ENCODE measurements around the gene FPR3. TPM values are rescaled to one million over a fixed set of nuclear protein-coding genes. Genes with fewer than 3 reads are reported as not detected.
A peak's percentile ranks its signal among the peaks of the same experiment; 100 is the strongest.
"Not testable (repeated sequence)": the region's sequence is repeated elsewhere in the genome, so short reads cannot be mapped to it uniquely, and the experiment has no call there.

Gene FPR3, protein sequence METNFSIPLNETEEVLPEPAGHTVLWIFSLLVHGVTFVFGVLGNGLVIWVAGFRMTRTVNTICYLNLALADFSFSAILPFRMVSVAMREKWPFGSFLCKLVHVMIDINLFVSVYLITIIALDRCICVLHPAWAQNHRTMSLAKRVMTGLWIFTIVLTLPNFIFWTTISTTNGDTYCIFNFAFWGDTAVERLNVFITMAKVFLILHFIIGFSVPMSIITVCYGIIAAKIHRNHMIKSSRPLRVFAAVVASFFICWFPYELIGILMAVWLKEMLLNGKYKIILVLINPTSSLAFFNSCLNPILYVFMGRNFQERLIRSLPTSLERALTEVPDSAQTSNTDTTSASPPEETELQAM
- under 1 TPM; 0.21 to 0.46 (median 0.23) TPM for polyA plus RNA-seq (ENCODE audit: insufficient read length in 3 of 3)
- long read RNA-seq, donor 1: 0 reads
- long read RNA-seq, donor 2, partial matches to known transcripts: 20 of 26 reads
- long read RNA-seq, donor 2, other reads (novel, unspliced or antisense): 6 of 26 reads
- long read RNA-seq, donor 3, partial matches to known transcripts: 9 of 9 reads
- long read RNA-seq, donor 3, other reads (novel, unspliced or antisense): 0 of 9 reads
- long read RNA-seq, donor 4: 0 reads
- long read RNA-seq, donor 5: 0 reads
- long read RNA-seq, donor 6, partial matches to known transcripts: 28 of 45 reads
- long read RNA-seq, donor 6, other reads (novel, unspliced or antisense): 17 of 45 reads
- long read RNA-seq, donor 7: 0 reads
- long read RNA-seq, donor 8: 0 reads
- long read RNA-seq, donor 9: 0 reads
- long read RNA-seq, donor 10, partial matches to known transcripts: 34 of 41 reads
- long read RNA-seq, donor 10, other reads (novel, unspliced or antisense): 7 of 41 reads
- long read RNA-seq, donor 11, partial matches to known transcripts: 24 of 44 reads
- long read RNA-seq, donor 11, other reads (novel, unspliced or antisense): 20 of 44 reads
- long read RNA-seq, donor 12: 0 reads
- long read RNA-seq, donor 13: 0 reads
- long read RNA-seq, donor 14, partial matches to known transcripts: 0 of 21 reads
- long read RNA-seq, donor 14, other reads (novel, unspliced or antisense): 21 of 21 reads
- long read RNA-seq, donor 15, partial matches to known transcripts: 77 of 85 reads
- long read RNA-seq, donor 15, other reads (novel, unspliced or antisense): 7 of 85 reads
- long read RNA-seq, donor 16: 0 reads

DNA sequence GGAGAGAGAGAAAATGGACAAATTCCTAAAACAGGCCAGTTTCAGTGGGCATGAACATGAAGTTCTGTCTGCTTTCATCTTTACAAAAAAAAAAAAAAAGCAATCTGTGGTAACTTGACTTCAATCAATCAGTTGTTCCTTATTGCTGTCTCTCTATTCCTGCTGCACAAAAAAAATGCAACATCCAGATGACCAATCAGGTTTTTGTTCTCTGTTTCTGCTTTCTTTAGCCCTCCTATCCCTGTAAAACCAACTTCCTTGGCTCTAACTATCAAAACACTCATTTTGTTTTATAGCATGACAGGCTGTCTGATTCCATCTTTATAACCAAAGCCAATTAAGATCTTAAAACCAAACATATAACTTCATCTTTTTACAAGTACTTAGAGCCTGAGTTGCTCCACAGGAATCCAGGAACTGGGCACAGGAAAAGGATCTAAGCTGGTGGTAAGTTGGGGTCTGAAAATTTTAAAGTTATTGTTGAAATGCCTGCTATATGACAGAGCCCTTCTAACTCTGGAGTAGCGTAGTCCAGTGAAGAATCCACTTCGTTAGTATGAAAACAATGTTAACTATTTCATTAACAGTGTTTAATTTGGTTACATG is at the start of gene FPR3:
Gene FPR3 (plus strand): TSS at position 273 of the 606 bp plus-strand sequence. CDS start 28,592 bp downstream, outside the sequence.
- DNase-seq: no peak

DNA sequence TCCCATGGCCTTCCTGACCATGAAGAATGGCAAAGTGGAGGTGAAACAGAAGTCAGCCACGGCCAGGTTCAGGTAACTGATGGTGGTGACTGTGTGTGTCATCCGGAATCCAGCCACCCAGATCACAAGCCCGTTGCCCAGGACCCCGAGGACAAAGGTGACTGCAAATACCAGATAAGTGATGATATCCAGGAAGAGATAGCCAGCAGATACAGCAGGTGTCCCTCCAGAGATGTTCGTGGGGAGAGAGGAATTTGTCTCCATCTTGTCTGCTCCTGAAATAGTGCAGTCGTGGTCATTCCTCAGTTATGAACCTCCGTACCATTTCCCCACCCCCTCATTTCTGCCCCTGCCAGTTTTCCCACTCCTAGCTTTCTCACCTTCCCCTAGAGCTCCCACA is 48.2 kb upstream of the FPR3 start:
- DNase-seq: no peak

DNA sequence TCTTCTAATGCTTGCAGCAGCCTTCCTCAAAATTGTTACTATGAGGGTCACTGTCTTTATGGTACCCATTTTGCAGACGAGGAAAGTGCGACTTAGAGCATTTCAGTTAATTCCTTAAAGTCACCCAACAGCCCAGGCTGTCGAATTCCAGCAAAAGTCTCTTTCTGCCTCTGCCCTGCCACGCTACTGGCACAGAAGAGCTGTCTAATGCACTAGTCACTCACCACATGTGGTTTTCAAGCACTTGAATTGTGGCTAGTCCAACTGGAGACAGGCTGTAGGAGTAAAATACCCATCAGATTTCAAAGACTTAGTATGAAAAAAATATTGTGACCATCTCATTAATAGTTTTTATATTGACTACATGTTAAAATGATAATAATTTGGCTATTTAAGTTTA is 45.0 kb upstream of the FPR3 start:
- no peak for DNase-seq

DNA sequence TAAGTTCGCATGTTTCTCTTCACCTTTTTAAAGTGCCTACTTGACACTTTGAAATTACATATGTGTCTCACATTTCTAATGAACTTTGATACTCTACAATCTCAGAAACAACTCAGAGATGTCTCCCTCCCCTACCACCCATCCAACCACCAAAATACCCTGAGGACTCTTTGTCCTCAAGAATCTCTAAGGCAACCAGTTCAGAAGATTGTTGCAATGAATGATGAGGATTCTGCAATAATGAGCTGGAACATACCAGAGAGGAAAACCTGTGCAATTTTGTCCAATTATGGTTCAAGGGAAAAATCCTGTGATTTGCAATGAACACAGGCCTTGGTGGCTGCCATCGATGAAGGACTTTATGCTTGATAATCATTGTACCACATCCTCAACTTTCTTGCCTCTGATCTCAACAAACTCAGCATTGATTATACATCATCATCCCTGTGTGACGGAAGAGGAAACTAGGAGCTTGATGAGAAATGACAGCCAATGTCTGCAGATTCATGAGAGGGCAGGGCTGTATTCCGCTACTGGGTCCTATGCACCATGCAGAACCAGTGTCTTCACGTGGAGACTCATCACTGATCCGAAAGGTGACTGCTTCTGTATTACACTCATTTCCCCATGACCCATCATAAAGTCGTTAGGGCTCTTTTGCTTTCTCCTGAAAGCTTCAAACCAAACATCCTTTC is 44.4 kb upstream of the FPR3 start:
- DNase-seq: no peak

DNA sequence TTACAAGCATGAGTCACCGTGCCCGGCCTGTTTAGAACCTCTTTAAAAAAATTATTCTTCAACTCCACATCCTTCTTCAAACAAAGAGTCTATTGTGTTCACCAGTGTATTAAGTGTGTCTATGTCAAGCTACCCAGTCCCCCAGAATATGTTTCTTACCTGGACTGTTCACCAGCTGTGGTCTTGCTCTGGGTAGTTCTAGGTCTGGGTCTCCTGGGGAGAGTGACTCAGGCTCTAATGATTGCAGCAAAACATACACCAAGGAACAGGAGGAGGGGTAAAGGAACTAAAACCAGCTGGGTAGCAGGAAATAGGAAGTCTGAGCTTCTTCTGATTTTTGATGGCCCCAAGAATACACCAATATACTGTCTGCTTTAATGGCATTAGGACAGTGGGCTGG is 43.3 kb upstream of the FPR3 start, which contains the start of gene FPR1:
Gene FPR1 (minus strand): TSS at position 224 of the 400 bp plus-strand sequence. CDS start 4,884 bp downstream, outside the sequence.
- DNase-seq: no peak

DNA sequence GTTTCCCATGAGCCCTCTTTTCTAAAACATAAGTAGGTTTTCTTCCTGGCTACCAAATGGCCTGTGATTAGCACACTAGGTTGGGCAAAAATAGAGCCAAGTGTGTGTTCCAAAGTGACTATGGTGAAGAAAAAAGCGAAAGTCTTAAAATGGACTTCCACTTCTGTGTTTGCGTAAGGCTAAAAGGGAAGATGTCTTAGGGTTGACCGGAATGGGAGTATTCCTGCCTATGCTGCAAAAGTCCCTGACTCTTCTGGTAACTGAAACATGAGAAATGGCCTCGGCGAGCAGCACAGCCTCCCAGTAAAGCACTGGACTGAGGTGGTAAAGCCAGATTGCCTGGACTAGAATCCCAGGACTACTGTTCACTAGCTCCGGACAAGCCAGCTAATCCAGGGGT is 40.8 kb upstream of the FPR3 start:
- no peak for DNase-seq

DNA sequence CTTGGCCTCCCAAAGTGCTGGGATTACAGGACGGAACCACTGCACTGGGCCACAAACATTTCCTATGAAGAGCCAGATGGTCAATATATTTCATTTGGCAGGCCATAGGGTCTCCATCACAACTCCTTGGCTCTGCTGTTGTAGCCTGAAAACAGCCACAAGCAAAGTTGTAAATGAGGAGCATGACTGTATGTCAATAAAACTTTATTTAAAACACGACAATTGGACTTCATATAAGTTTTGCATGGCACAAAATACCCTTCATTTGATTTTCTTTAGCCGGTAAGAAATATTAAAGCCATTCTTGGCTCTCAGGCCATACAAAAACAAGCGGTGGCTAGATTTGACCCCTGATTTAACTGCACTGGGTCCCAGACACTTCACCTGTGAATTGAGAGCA is 40.2 kb upstream of the FPR3 start:
- no peak for DNase-seq

DNA sequence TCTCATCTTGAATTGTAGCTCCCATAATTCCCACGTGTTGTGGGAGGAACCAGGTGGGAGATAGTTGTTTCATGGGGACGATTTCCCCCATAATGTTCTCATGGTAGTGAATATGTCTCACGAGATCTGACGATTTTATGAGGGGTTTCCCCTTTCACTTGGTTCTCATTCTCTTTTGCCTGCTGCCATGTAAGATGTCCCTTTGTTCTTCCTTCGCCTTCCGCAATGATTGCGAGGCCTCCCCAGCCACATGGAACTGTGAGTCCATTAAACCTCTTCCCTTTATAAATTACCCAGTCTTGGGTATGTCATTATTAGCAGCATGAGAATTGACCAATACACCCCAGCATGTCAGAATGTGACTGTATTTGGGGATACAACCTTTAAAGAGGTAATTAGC is 39.4 kb upstream of the FPR3 start:
- no peak for DNase-seq

DNA sequence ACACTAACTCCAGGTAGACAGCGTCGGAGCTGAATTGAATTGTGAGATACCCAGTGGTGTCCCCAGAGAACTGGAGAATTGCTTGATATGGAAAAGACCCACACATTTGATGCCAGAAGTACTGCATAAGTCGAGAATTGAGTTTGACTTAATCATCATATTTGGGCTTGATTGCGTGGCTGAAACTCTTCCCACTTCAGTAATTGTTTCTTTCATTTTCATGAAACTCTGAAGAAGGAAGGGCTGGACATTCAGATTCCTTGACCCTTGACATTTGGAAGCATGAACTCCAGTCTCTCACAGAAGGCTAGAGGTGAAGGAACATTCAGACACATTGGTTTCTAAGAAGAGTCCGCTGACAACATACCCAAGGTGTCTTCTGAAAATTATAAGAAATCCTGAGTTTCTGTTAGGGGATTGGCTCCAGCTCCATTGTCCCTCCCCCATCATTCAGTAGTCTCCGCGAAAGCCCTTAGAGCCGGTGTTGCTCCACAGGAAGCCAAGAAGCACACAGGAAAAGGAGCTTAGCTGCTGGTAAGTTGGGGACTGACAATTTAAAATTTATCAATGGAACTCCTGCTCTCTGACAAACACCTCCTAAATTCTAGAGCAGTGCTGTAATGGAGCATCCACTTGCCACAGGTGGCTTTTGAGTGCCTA is 34.1 kb upstream of the FPR3 start, which contains the start of gene FPR2:
Gene FPR2 (plus strand): TSS at position 484 of the 660 bp plus-strand sequence. CDS start 7,479 bp downstream, outside the sequence.
- no peak for DNase-seq

DNA sequence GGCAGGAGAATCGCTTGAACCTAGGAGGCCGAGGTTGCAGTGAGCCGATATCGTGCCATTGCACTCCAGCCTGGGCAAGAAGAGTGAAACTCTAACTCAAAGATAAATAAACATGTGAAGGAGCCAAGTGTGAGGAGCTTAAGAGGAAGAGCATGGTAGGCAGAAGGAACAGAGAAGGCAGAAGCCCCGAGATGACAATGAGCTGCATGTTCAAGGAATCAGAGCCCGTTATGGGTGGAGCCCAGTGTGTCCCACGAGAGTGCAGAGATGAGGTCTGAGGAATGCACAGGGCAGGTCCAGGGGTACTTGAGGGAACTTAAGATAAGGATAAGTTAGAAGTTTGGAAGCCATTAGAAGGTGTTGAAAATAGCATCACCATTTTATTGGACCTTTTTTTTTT is 33.3 kb upstream of the FPR3 start:
- no peak for DNase-seq

DNA sequence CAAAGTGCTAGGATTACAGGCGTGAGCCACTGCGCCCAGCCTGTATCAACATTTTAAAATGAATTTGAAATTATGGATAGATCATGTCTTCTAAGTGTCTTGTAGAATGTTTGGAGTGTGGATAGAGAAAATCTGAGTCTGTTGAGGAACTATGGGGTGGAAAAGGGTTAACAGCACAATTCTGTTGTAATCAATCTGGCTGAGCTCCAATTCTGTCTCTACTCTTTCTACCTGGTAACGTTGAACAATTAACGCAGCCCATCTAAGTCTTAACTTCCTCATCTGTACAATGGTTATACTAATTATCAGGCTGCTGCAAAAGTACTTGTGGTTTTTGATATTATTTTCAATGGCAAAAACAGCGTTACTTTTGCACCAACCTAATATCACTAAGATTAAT is 29.9 kb upstream of the FPR3 start:
- DNase-seq: no peak

DNA sequence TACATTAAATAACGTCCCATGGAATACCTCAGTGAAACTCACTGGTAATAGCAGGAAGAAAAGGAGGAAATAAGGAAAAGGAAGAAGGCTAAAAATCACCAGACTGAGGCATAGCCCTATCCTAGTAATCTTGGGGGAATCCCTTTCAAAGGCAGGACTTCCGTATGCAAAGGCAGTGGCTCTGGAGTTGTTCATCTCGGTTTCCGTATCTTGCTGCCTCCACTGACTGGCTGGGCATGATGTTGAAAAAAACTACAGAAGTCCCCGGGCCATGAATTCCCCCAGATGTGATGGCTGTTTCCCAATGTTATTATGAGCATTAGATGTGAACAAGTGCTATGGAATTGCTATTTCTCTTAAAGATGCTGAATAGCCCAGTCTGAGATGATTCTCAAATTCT is 28.5 kb upstream of the FPR3 start:
- DNase-seq: no peak

DNA sequence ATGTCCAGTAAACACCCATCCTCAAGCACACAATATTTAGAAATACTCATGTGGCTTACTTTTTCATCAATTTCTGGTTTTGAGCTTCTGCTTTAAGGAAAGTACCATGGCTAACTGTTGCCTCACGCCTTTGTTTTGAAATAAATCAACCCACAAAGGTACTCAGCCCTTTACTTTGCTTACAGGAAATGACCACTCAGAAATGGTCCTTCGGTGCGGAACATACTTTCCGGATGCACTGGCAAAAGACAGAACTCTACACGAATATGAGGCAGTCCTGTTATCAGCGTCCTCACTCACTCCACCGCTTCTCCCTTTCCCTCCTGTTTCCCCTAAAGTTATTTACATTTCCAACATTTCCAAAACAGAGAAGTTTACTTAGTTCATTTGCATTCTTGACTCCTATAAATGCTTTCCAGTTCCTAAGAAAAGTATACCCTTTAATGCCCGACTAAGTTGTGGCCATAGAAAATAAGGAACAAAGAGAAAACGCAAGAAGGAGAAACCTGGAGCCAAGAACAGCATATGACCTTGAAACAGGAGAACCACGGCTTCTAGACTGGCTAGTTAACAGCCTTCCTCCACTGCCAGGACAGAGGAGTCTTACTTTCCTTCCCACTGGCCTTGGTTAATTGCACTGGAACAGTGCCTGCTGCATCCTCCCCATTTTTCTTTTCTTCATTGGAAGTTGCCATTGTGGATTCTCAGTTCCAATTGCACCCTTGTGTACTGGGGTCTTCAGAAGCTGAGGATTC is 23.4 kb upstream of the FPR3 start:
- no peak for DNase-seq

DNA sequence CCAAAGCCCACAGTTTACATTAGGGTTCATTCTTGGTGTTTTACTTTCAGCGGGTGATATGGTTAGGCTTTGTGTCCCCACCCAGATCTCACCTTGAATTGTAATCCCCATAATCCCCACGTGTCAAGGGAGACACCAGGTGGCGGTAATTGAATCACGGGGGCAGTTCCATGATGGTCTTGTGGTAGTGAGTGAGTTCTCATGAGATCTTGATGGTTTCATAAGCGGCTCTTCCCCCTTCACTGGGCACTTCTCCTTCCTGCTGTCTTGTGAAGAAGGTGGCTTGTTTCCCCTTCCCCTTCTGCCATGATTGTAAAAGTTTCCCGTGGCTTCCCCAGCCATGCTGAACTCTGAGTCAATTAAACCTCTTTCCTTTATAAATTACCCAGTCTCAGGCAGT is 22.0 kb upstream of the FPR3 start:
- no peak for DNase-seq

DNA sequence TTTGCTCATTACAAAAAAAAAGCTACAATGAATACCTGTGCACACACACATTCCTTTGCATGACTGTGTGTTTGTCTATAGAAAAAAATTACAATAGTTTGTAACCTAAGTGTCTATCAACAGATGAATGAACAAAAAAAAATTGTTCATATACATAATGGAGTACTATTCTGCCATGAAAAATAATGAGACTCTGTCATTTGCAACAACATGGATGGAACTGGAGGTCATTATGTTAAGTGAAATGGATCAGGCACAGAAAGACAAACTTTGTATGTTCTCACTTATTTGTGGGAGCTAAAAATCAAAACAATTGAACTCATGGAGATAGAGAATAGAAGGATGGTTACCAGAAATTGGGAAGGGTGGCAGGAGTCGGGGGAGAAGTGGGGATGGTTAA is 18.4 kb upstream of the FPR3 start:
- not testable (repeated sequence) for DNase-seq

DNA sequence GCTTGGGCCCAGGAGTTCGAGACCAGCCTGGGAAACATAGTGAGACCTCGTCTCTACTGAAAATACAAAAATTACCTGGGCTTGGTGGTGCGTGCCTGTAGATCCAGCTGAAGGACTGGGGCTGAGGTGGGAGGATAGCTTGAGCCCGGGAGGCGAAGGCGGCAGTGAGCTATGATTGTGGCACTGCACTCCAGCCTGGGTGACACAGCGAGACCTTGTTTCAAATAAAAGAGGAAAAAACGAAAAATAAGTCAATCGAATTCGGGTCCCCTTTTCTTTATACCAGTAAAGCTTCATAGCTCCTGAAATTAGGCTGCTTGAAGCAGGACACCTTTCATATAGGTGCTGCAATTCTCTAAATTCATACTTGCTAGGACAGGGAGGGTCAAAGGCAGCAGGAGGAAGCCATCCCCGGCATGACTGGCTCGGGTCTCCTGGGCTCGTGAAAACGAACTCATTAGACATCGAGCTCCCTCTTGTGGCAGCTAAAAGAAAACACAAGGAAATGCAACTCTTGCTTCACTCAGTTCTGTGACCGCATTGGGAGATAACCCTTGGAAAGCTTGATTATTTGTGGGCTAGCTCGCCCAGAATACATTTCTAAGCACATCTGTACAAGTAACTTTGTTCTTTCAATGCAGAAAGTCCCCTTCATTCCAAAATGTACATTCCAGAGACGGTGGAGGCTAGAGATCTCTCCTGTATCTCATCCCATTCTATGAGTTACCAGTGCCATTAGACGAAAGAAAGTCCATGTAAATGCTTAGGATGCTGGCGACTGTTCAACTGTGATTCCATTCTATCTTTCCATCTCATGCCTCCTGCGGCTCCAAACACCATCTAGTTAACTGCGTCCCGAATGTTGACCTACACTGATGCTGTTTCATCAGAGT is 17.1 kb upstream of the FPR3 start:
- DNase-seq: peak; percentile 80

DNA sequence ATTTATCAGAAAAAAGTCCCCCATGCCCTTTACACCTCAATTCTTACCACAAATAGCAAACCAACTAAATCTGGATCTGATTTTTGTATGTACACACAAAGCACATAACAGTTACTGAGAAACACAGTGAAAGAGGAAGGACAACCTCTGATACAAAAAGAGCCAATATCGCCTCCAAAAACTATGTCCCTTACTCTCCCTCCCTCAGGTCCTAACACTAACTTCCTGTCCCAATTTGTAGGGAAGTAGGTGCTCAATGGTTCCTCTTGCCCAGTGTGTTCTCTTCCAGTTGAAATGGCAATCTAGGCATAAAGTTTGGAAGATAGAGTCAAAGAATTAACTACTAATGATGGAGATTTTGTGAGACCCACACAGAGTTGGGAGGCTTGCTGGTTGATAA is 15.8 kb upstream of the FPR3 start:
- no peak for DNase-seq

DNA sequence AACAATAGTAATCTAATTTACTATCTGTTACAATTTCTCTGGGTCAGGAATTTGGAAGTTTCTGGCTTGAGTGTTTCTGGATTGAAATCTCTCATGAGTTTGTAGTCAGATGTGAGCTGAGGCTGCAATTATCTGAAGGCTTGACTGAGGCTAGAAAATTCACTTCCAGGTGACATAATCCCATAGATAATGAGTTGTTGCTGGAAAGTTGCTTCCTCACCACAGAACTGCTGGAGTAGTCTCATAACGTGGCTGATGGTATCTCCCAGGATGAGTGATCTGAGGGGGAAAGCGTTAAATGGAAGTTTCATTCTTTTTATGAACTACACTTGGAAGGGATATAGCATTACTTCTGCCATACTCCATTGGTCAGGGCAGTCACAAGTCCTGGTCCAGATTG is 15.3 kb upstream of the FPR3 start:
- no peak for DNase-seq

DNA sequence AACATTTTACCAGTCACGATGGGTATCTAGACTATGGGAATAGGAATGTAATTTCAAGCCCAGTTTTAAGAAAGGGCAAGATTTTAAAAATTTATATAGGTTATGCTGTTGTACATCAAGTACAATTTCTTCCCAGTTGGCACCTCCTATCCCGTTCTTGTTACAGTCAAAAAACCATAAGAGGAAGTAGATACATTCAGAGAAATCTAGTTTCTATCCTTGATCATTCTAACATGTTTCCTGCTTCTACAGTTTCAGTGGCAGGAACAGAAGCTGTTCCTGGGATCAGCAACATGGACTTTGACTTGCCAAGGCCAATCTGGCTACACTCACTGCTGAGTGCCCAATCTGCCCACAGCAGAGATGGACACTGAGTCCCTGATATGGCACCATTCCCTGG is 14.7 kb upstream of the FPR3 start:
- no peak for DNase-seq
